ENCODE measurements around the gene LRP1B. TPM values are rescaled to one million over a fixed set of nuclear protein-coding genes. Genes with fewer than 3 reads are reported as not detected.
A peak's percentile ranks its signal among the peaks of the same experiment; 100 is the strongest.

Gene LRP1B
- total RNA-seq, 2 donors from 2014 or later = 0.79 to 1.8 TPM

- H3K9me3 Mint-ChIP-seq = peaks cover 4% of the 10 kb centered on the region
- Histone ChIP-seq H3K36me3 (ENCODE audit: control insufficient read depth, insufficient read depth, low read length) (no peaks in the 10 kb centered on the region), H3K4me1 (ENCODE audit: control insufficient read depth, insufficient read depth, low read length) (no peaks in the 10 kb centered on the region)
Measured at GRCh38 chr2:141967503-141967902, 163.3 kb downstream of the LRP1B start.

GRCh38 chr2:141959941-141960340 lies 170.9 kb downstream of the LRP1B start:
- no peak overlapping the region for H3K27ac Mint-ChIP-seq
- no peak for TF ChIP-seq CTCF (conservative IDR thresholded peaks at IDR 0.05)
- no peak overlapping the region for H3K4me3 ChIP-seq (ENCODE audit: low read length)
- 19 to 27% methylated on average over 1 of the region's 1 CpG for WGBS, 2 experiments (ENCODE audit: insufficient coverage in 1 of 2, insufficient read length in 1 of 2)
- peaks cover 22% of the 10 kb centered on the region for H3K9me3 ChIP-seq (ENCODE audit: control insufficient read depth, low read length)
- DNase-seq = no peak
- peaks cover 38% of the 10 kb centered on the region for H3K4me1 Mint-ChIP-seq
- H3K9ac ChIP-seq (ENCODE audit: extremely low read depth, low read length, poor library complexity, severe bottlenecking) = no peak overlapping the region
- no peaks in the 10 kb centered on the region for H3K9me3 Mint-ChIP-seq
- no peak overlapping the region for H3K4me3 Mint-ChIP-seq
- no peaks in the 10 kb centered on the region for H3K36me3 ChIP-seq (ENCODE audit: control insufficient read depth, insufficient read depth, low read length)
- H3K36me3 Mint-ChIP-seq (ENCODE audit: low read depth) = no peaks in the 10 kb centered on the region
- no peaks in the 10 kb centered on the region for H3K27me3 Mint-ChIP-seq (ENCODE audit: insufficient read depth)
- no peak overlapping the region for H3K27ac ChIP-seq (ENCODE audit: low read depth, low read length)
- H3K4me1 ChIP-seq (ENCODE audit: control insufficient read depth, insufficient read depth, low read length) = peaks cover 38% of the 10 kb centered on the region
- no peaks in the 10 kb centered on the region for H3K27me3 ChIP-seq (ENCODE audit: control insufficient read depth, insufficient read depth, low read length, poor library complexity, severe bottlenecking)

More at GRCh38 chr2:141967503-141967902, 163.3 kb downstream of the LRP1B start:
- WGBS, 2 experiments (ENCODE audit: insufficient coverage in 1 of 2, insufficient read length in 1 of 2) = 100% methylated on average over 1 of the region's 1 CpG; no CpG with 5 or more reads in 1 of the 2 experiments
- Mint-ChIP-seq H3K4me3 (no peak overlapping the region), H3K27ac (no peak overlapping the region), H3K4me1 (no peaks in the 10 kb centered on the region), H3K36me3 (ENCODE audit: low read depth) (no peaks in the 10 kb centered on the region), H3K27me3 (ENCODE audit: insufficient read depth) (no peaks in the 10 kb centered on the region)
- no peak overlapping the region for H3K27ac ChIP-seq (ENCODE audit: low read depth, low read length)
- no peak for DNase-seq
- H3K9me3 ChIP-seq (ENCODE audit: control insufficient read depth, low read length) = peaks cover 8% of the 10 kb centered on the region
- H3K27me3 ChIP-seq (ENCODE audit: control insufficient read depth, insufficient read depth, low read length, poor library complexity, severe bottlenecking) = no peaks in the 10 kb centered on the region
- no peak for TF ChIP-seq CTCF (conservative IDR thresholded peaks at IDR 0.05)
- no peak overlapping the region for H3K9ac ChIP-seq (ENCODE audit: extremely low read depth, low read length, poor library complexity, severe bottlenecking)
- H3K4me3 ChIP-seq (ENCODE audit: low read length) = no peak overlapping the region

GRCh38 chr2:141959016-141959415 lies 171.8 kb downstream of the LRP1B start:
- H3K9me3 ChIP-seq (ENCODE audit: control insufficient read depth, low read length) = peaks cover 22% of the 10 kb centered on the region
- H3K9ac ChIP-seq (ENCODE audit: extremely low read depth, low read length, poor library complexity, severe bottlenecking) = peak overlapping the region; percentile 3
- DNase-seq = no peak
- Mint-ChIP-seq H3K4me3 (no peak overlapping the region), H3K27ac (peak overlapping the region; percentile 58), H3K9me3 (no peaks in the 10 kb centered on the region), H3K36me3 (ENCODE audit: low read depth) (no peaks in the 10 kb centered on the region), H3K27me3 (ENCODE audit: insufficient read depth) (no peaks in the 10 kb centered on the region), H3K4me1 (peaks cover 38% of the 10 kb centered on the region)
- no peak overlapping the region for H3K27ac ChIP-seq (ENCODE audit: low read depth, low read length)
- H3K27me3 ChIP-seq (ENCODE audit: control insufficient read depth, insufficient read depth, low read length, poor library complexity, severe bottlenecking) = no peaks in the 10 kb centered on the region
- no peak overlapping the region for H3K4me3 ChIP-seq (ENCODE audit: low read length)
- peaks cover 38% of the 10 kb centered on the region for H3K4me1 ChIP-seq (ENCODE audit: control insufficient read depth, insufficient read depth, low read length)
- no peaks in the 10 kb centered on the region for H3K36me3 ChIP-seq (ENCODE audit: control insufficient read depth, insufficient read depth, low read length)
- no peak for TF ChIP-seq CTCF (conservative IDR thresholded peaks at IDR 0.05)
